ENCODE measurements around the gene TUT1. TPM values are rescaled to one million over a fixed set of nuclear protein-coding genes. Genes with fewer than 3 reads are reported as not detected.
"Not testable (repeated sequence)": the region's sequence is repeated elsewhere in the genome, so short reads cannot be mapped to it uniquely, and the experiment has no call there.

Gene TUT1
- total RNA-seq, 1 experiment from 2014 or later: 9.8 TPM

DNA sequence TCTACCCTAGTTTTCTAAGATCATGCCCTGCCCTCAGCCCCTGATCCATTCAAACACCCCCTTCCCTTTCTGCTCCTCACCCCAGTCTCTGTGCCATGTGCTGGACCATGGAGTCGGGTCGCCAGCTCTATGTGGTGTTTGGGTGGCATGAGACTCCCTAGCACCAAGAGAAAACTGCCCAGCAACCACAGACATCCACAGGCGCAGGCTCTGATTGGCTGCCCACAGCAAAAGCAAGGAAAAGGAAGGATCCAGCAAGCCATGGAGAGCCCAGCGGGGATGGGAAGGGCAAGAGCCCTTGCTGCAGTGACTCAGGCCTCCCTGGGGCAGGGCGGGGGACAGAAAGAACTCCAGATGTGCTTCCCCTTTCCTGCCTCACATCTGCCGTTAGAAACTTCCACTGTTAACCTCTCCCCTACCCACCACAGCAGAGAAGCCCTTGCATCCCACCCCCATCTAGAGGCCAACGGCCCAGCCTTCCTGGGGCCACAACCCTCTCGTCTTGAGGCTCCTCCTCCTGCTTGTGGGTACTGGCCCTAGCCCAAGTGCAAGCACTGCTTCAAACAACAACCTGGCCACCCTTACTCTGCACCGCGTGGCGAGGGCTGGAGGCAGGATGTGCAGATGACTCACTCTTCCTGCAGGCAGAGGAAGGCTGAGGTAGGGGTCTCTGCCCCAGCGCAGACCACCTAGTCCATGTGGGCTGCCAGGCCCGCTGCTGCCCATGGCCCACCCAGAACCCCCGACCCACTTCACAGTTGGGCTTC is 35.0 kb downstream of the TUT1 start:
- peak; percentile 98 for DNase-seq (ENCODE audit: low read depth)

DNA sequence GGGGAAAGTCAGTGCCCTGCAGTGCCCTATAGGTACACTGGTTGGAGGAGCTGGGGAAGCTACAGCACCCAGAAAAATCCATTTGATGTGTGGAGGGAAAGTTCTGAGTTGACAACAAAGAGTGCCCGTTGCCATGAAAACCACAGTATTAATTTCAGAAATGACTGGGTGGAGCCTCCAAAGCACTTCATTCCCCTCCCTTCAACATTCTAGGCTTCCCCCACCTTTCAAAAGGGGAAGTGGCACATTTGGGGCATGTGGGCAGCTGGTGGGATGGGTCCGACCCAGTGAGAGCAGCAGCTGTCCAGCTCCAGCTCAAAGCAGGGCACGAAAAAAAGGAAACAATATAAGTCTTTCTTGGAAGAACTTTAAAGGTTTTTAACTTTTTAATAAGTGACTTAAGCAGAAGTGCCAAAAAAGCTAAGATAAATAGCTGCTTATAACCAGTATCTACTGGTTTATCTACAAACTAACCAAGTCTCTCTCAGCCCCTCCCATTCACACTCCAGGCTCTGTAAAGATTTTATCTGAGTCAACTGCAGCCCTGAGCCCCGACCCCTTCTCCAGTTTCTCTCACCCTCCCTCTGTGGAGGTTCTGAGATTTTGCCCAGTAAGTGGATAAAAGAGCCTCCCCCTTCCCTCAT is 35.7 kb downstream of the TUT1 start:
- peak; percentile 90 for DNase-seq (ENCODE audit: low read depth)

DNA sequence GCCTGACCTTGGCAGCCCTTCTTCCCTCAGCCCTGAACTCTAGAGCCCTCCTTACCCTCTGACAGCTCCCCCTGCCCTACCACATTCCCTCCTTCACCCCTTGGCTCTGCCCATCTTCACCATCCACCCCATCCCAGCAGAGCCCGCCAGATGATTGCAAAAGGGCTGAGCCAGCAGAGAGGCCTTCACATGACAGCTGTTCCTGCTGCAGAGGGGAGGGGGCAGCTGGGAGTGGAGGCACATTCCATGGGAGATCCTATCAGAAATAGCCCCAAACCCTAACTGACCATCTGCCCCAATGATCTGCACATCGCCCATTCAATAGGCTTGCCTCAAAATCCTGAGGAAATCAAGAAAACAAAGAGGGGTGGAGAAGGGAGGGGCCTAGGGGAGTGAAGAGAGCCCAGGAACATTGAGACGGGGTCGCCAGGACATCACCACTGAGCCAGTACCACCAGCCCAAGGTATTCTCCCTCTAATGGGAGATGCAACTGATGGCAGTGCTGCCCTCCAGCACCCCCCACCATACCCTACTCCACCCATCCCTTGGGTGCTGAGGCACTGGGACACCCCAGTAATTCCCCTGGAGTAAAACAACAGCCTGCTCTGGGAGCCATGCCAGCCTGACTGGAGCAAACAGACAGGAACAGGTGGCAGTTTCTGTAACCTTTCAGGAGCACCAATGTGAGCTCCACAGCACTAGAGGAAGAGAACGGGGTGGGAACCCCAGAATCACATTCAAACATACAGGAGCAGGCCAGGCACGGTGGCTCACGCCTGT is 36.7 kb downstream of the TUT1 start:
- DNase-seq (ENCODE audit: low read depth): peak; percentile 94

DNA sequence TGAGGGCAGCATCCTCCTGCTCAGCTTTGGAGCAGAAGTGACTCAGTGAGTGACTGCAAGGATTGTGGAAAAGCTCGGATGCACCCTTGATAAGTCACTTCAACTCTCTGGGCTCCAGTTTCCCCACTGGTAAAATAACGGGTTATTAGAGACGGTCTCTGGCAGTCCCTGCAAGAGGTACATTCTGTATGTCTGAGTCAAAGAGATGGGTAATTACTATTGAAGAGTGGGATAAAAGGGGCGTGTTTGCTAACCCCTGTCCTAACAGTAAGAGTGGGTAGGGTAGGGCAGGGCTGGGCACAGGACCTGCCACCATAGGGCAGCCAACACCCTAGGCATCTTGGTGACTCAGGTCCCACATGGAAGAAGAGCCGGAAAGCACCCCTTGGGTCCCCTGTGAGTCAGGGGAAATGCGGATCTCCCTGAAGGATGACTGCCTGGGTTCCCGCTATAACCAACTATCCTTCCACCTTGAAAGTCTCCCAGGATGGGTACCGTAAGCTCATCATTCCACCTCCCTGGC is 37.4 kb downstream of the TUT1 start:
- peak; percentile 95 for DNase-seq (ENCODE audit: low read depth)

- DNase-seq (ENCODE audit: low read depth): peak; percentile 97
These were observed 38.1 kb downstream of the TUT1 start for GRCh38 chr11:62553080-62553838.

DNA sequence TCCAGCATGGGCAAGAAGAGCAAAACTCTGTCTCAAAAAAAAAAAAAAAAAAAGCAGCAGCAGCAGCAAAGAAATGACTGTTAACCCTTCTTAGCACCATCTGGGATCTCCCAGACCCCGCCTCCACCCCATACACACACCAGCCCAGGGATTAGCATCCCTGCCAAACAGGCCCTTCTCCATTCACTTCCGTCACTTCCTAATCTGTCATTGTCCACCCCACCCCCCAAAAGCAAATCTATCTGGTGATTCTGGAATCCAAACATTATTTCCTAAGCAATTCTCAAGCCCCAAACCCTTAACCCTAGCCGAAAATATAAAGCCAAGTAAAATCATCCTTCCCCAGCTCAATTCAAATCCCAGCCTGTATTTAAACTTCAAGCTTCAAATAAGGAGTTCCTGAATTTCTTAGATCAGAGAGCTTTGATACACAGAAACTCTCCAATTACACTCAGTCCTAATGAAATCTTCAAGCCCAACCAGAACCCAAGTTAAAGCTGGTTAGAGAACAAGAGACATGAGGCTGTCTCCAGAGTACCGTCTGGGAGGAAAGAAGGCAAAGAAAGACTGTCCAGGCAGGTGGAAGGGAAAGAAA is 38.7 kb downstream of the TUT1 start:
- DNase-seq (ENCODE audit: low read depth): peak; percentile 60

GRCh38 chr11:62550478-62550877 is 40.8 kb downstream of the TUT1 start:
- DNase-seq (ENCODE audit: low read depth): not testable (repeated sequence)

- no peak for DNase-seq (ENCODE audit: low read depth)
These were observed 42.6 kb downstream of the TUT1 start for GRCh38 chr11:62548545-62549335.

DNA sequence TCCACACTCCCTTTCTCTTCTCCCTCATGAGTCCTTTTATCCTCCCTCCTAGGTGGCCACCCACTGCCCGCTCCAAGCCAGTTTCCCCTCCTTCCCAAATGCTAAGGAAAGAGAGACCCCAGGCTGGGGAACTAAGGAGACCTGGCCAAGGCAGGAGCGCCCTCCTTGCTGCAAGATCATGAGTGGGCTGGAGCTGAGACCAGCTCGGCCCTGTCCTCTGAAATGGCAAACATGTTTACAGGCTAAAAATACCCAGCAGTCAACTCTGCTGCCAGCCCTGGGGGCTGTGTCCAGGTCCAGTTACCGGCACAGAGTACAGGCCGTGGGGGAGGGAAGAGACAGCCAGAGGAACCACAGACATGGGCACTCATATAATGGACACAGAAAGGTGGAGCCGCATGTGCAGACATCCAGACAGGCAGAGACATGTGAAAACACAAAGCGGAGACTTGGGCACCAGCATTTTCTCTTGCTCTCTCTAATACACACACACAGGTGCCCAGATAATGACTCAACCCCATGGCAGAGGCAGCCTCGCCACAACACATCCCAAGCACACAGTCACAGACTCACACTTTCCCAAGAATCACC is 43.5 kb downstream of the TUT1 start:
- DNase-seq (ENCODE audit: low read depth): peak; percentile 66

- peak; percentile 42 for DNase-seq (ENCODE audit: low read depth)
These were observed 44.2 kb downstream of the TUT1 start for GRCh38 chr11:62546929-62547625.

DNA sequence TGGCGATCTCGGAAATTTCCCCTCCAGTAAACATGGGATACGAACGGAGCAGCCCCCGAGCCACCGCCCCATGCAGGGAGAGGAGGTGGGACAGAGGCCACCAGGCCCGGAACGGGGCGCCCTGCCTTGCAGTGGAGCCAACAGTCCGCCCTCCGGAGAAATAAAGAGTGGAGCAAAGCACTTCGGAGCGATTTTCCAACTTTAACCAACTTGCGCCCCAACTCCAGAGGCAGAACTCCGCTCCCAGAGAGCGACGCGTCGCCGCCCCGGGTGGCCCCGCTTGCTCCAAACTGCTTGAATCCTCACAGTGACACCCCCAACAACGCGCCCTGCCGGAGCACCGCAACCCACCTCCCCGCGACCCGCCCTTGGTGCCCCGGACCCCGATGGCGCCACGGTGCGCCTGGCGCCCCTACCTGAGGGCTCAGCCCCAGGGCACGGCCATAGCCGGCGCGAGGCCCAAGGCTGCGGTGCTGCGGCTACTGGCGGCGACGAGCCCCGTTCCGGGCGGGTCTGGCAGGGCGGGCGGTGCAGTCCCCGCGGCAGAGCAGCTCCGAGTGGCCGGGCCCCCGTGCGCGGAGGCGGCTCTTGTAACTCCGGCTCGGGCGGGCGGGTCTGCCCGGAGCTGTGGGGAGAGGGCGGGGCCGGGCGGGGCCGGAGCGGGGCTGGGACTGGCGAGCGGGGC is 44.9 kb downstream of the TUT1 start, which contains the start of gene AHNAK:
Gene AHNAK (minus strand): TSS at position 563 of the 685 bp plus-strand sequence. CDS start 10,708 bp downstream, outside the sequence.
- DNase-seq (ENCODE audit: low read depth): peak; percentile 52

GRCh38 chr11:62545437-62546243 is 45.7 kb downstream of the TUT1 start:
- peak; percentile 94 for DNase-seq (ENCODE audit: low read depth)

DNA sequence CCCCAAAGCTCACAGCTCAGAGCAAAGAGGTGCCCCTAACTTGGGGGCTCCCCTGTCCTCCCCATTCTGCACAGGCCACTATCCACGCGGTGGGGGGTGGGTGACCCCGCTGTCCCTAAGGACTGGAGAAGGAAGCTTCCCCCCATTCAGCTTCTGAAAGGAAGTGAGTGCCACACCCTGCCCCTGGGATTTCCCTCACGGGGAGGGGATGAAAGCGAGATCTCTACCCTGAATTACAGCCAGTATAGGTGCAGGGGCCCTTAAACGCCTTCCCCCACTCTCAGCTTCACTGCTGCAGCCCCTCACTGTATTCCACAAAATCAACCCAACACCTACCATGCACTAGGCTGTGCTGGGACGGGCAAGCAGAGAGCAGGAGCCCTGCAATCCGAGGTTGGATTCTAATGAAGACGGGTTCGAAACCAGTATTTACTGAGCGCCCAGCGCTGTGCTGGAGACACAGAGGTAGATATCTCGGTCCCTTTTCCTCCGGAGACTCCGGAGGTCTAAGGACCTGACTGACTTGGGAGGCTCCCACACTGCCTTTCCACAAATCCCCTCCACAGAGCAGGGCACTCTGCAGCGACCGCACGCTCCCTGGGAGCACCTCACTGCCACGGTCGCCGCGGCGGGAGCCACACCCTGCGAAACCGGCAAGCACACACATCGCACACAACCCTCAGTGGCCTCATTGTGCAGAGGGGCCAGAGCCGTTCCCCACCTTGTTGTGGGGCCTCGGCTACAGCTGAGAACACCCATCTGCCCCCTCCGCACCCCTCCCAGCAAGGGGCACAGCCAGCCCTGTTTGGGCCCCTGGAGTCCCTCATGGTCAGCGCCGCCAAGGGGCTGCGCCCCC is 46.5 kb downstream of the TUT1 start:
- DNase-seq (ENCODE audit: low read depth): peak; percentile 25

DNA sequence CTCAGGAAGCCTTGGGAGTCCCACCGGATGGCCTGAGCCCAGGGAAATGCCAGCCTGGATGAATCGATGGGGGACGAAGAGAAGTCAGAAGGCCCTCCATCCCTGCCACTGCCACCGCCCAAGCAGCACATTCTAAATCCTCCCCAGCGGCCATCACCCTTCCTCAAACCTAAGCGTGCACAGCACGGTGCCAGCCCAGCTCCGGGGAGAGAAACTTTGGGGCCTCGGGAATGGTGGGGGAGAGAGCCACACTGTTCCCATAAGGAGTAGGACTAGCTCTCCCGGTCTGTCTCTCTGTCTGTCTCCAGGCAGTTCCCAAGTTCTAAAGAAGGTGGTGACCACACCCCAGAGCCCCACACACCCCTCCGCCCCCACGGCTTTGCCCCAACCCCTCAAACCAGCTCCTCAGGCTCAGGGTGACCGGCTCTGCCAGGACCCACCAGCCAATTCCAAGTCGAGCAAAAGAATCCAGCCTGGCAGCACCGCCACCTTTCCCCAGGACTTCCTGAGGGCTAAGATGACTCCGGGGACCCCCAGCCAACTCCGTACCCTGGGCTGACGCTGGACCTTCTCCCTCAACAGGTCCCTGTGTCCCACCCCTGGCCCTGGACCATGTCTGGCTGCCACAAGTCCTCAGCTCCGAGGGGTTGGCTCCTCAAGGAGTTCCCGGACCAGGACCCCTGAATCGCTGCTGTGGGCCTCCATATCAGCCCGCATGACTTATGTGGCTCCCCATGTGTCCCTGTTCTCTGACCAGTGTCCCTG is 47.5 kb downstream of the TUT1 start:
- DNase-seq (ENCODE audit: low read depth): peak; percentile 22

GRCh38 chr11:62542750-62543567 is 48.4 kb downstream of the TUT1 start:
- peak; percentile 79 for DNase-seq (ENCODE audit: low read depth)
